Activated CD4-positive, CD25-positive, alpha-beta regulatory T cell treated with anti-CD3 and anti-CD28 coated beads, Interleukin-2, amount 50 U/mL, for 16 hours (primary cell): ENCODE measurements around the gene MT1X.

Experiments used
- DNase-seq: peaks from one replicate; pipeline ENCODE4 v3.0.0-alpha.2; 2020; ENCODE audit warnings: low read depth, low spot score

MT1X gene

DNA sequence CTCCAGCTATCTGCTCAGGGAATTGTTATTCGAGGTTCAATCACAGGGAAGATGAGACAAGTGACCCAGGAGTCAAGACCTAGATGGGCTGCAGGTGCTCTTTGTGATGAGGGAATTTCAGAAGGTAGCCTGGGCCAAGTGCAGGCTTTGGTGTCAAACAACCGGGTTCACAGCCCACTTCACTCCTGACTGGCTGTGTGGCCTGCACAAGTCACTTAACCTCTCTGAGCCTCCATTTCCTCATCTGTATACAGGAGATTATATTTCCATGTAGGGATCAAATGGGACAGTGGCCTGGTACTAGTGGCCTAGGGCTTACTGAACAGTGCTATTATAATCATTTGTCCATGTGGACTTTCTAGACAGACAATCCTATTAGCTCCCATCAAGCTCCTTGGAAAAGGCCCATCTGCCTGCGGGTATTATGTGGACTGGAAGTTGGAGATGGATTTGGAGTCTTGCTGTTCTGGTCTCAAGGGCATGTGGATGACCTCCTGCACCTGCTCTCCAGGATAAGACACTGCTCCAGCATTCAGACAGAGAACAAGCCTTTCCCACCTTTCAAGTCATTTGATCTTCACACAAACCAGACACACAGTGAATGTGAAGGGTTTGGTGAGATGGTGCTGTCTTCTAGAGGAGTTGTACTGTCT, 3.1 kb upstream of the MT1X start:
- no peak for DNase-seq

DNA sequence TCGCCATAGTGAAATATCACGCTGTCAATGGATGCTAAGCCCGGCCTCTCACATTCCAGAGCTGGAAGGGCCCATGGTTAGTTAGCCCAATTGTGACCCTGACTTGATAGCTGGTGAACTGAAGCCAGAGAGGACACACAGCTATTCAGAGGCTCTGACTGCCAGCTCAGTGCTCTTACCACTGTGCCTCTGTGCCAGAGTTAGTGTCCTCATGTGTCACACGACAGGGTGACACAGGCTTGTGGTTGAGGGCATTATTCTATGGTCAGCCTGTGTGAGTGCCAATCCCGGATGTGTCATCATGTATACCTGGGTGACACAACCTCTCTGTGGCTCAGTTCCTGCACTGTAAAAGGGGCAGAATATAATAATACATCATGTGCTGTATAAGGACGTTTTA, 2.5 kb upstream of the MT1X start:
- DNase-seq: no peak

DNA sequence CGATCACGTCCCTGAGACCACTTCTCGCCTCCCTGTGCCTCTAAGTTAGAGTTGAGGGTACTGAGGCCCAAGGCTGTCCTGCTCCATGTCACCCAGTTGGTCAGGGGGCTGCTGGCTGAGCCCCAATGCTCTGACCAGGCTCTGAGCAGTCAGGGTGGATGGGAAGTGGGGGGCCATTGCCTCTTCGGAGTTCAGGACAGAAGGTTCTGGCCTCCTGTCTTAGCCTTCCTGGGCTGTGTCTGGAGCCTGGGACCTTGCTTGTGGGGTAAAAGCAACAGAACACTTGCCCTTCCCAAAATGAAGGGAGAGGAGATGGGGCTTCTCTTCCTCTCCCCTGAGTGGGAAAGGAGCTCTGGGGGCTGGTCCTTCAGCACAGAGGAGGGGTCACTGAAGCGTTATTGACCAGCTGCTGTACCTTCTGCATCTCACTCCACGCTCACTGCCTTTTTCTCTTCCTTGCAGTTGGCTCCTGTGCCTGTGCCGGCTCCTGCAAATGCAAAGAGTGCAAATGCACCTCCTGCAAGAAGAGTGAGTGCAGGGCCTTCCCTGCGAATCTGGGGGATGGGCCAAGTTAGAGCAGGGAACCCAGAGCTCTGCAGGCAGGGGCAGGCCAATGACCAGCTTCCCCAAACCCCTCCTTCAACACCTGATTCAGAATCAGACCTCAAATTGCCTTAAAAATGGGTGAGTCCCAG, 580 bp downstream of the MT1X start:
- DNase-seq: no peak

DNA sequence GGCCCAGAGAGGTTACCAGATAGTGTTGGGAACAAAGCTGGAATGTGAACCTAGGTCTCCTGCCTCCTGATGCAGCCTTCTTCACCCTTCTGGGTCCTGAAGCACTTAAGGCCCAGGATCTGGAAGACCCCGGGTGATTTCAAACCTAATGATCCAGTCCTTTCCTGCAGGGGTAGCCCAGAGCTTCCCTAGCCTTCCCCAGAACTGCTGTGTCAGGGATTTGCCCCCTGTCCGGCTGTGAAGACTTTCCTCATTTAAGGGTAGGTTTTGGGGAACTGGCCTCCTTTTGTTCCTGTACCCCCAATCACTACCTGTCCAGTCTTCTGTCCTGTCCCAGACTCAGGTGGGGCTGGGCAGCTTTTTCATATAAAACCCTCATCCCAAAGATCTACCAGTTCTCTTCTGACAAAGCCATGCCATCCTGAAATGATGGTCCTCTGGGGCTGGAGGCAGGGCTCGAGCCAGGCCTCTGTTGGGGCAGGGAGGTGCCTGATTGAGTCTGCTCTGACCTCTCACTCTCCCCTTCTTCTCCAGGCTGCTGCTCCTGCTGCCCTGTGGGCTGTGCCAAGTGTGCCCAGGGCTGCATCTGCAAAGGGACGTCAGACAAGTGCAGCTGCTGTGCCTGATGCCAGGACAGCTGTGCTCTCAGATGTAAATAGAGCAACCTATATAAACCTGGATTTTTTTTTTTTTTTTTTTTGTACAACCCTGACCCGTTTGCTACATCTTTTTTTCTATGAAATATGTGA, 1.3 kb downstream of the MT1X start:
- DNase-seq: no peak

DNA sequence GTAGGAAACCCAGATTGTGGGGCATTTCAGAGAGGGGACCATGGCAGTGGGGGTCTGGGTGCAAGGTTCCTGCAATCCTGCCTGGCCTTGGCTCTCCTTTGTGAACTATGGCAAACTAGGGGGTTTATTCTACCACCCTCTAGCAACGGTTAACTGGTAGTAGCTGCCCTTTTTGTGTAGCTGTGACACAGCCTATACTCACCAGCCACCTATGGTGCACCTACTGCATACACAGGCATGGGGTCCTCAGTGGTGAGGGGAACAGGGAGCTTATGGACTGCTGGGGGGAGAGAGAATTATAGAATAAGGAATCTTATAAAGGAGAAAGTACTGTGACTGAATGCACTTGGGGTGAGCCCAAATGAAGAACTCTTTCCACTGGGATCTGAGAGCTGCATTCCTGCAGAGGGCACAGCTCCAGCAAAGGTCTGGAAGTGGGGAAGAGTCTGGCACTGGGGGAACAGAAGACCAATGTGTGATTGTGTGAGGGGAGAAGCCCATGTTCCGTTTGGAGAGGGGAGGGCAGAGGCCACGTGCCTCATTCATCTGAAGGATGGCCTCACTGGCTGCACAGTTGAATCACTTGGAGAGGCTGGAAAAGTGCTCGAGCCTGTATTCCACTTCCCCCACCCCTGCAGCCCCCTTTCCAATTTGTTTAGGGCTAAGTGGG, 2.1 kb downstream of the MT1X start:
- DNase-seq: no peak

DNA sequence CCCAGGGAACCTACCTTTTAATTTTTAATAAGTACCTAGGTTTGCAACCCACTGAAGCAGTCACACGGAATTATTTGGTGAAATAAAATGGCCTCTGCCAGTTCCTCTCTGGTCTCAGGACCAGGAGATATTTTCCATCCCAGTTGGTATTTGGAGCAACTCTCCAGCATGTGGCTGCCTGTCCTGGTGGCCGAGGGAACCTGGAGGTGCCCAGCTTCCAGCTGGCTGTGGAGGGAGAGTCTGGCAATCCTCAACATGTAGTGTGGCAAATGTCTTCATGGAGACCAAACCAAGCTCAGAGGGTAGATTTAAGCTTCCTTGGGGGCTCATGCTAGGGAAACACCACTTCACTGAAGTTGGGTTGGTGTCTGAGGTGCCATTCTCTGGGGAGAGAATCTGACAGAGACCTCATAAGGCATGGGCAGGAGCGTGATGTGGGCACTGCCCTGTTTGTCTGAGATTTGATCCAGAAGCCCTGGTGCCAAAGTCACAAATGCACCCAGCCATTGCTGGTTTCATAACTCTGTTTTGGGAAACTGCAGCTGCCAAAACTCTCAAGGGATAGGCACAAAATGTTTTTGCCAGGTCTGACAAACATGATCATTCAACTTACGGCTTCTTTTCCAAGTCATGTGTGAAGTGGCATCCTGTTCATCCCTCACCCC, 2.8 kb downstream of the MT1X start:
- no peak for DNase-seq

DNA sequence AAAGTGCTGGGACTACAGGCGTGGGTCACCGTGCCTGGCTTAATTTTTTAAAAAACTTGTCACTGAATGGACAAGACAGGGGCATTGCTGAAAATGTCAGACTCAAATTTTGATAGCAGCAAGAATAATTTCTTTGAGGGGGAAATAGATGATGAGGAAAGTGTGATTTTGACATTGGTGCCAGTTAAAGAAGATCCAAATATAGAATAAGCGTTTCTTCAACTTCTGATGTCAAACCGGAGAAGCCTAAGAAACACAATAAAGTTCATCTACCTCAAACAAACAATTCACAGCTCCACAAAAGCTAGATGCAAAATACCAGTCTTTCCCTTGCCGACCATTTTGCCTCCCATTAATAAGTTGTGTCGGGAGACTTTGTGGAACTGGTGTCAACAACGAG, 4.5 kb downstream of the MT1X start:
- DNase-seq: no peak

DNA sequence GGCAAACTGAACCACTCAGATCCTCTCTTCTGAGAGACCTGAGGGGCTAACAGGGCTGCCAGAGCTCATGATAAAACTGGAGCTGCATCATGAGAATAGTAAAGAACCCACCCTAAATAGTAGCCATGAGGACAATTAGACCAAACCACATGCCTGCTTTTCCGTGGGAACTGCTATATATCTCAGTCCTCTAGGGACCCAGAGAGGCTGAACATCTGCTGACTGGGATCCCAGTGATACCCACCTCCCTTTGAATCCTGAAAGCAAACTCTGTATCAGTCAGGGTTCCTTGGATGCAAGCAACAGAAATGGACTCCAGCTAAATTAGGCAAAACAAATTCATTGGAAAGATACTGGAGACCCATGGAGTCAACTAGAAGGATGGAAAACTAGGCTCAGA, 6.5 kb downstream of the MT1X start:
- no peak for DNase-seq

DNA sequence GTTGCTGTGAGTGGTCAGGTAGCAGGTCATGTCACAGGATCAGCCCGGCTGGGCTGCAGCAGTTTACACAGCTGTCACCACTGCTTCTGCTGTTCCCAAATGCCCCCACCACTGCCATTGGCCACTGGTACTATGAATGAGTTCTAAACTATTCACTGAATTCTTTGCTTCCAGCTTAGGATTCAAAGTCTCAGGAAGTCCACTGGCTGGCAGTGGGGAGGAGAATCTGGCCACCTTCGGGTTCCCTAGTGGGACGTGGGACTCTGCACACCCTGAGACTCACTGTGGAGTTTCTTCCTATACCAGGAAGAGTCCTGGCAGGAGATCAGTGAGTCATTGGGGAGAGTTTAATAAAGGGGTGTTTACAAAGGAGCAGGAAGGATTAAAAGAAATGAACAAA, 6.9 kb downstream of the MT1X start:
- no peak for DNase-seq

DNA sequence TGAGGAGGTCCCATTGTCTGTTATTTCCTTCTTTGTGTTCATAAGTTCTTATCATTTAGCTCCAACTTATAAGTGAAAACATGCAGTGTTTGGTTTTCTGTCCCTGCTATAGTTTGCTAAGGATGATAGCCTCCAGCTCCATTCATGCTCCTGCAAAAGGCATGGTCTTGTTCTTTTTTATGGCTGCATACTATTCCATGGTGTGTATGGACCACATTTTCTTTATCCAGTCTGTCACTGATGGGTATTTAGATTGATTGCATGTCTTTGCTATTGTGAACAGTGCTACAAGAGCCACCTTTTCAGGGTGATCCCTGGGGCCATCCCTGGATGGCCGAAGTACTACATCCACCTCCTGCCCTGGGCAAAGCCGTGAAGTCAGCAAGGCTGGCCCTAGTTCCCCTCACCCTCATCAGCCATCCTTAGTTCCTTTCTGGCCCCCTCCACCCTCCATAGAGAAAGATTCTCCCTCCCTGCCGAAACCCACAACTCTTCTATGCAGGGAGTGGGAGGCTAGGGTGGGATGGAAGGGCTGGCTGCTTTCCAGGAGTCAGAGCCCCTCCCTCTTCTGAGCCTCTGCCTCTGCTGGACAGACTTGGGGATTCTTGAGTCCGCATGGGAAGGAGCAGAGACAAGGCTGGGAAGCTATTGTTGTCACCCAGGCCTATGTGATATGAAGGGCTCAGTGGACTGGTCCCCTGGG, 8.3 kb downstream of the MT1X start:
- no peak for DNase-seq

DNA sequence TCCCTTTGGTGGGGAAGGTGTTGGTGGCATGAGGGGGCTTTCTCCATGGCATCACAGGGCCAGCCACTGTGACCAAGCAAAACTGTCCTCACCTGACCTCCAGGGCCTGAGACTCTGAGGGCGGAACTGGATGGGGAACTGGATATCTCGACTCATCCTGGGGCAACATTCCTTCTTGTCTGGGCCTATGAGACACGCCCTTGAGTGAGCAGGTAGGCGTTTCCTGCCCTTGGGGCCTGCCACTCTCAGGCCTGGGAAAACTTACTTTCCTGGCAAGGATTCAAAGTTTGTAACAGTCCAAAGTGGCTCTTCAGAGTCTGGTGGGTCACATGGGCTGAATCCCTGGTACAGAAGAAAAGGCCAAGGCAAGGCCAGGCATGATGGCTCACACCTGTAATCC, 9.6 kb downstream of the MT1X start:
- no peak for DNase-seq

DNA sequence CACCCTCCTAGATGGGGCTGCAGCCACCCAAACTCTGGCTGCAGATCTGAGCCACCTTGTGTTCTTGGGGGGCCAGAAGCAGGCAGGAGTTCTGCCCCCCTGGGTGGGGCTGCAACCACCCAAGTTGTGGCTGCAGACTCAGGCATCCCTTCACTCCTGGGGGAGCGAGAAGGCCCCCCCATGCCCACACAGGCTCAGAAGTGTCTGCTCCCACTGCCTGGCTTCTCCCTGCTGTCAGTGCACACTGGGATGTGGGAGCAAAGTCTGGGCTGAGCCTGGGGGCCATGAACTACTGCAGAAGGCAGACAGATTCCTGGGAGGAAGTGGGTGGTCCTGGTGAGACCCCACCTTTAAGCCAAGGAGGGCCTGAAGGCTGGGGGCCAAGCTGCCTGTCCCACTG, 13.0 kb downstream of the MT1X start:
- DNase-seq: no peak

DNA sequence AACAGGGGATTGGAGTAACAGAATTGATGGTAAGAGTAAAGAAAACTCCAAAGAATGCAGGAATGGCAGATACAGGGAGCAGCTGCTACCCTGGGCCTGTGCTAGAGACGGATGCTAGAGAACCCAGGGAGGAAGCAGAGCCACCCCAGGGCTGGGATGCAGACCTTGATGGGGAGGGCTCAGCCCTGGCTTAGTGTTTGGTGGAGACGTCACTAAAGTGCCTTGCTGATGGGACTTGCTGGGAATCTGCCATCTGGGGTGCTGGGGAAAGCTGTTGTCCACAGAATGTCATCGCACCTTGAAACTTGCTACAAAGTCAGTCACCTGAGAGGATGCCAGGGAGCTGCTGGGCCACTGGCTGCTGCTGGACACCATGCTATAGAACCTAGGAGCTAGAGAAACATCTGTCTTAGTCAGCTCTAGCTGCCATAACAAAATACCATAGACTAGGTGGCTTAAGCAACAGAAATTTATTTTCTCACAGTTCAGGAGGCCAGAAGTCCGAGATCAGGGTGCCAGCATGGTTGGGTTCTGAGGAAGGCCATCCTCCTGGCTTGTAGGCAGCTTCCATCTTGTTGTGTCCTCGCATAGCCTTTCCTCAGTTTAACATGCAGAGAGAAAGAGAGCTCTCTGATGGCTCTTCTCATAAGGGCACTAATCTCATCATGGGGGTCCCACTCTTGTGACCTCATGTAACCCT, 15.3 kb downstream of the MT1X start:
- no peak for DNase-seq

DNA sequence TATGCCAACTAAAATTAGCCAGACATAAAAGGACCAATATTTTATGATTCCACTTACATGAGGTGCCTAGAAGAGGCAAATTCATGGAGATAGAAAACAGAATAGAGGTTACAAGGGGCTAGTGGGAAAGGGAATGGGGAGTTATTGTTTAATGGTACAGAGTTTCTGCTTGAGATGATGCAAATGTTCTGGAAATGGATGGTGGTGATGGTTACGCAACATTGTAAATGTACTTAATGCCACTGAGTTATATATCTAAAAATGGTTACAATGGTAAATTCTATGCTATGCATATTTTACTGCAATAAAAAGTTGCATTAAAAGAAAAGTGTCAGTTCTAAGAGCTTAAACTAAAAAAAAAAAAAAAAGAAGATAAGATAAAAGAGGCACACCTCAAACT, 17.9 kb downstream of the MT1X start:
- DNase-seq: no peak

DNA sequence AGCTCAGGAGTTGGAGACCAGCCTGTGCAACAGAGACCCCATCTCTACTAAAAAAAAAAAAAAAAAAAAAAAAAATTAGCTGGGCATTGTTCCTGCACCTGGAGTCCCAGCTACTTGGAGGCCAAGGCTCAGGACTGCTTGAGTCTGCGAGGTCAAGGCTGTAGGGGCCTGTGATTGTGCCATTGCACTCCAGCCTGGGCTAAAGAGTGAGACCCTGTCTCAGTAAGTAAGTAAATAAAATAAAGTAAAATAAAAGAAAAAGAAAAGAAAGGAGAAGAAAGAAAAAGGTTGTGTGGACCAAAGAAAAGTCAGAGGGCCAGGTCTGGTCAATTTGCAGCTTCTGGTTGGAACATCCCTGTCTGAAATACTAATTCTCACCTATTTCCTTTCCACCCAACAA, 18.4 kb downstream of the MT1X start:
- DNase-seq: no peak

DNA sequence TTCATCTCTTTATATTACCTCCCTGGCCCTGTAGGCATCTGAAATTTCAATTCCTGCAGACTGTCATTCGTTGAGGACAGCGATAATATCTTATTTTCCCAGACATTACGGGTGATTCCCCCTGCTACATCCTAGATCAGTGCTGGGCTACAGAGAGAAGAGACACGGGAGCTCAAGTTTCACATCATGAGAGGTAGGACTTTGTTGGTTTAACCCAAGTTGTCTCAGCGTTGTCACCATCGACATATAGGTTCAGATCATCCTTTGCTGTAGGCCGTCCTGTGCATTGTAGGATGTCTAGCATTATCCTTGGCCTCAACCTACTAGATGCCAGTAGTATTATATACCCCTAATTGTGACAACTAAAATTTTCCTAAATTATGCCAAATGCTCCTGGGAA, 19.3 kb downstream of the MT1X start:
- DNase-seq: no peak

DNA sequence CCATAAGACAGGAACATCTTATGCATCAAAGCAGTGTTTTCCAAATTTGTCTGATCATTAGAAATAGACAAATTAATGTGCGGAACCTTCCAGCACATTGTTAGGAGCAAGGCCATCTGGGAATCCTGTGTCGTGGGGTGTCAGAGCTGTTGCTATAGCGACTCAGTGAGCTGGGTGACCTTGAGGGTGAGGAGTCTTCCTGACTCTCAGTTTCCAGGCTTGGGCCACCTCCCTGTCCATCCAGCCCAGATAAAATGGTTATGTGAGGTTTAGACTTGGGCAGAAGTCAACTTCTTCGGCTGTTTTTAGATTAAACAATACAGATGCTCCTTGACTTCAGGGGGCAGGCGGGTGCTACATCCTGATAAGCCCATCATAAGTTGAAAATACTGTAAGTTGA, 20.6 kb downstream of the MT1X start:
- DNase-seq: no peak

DNA sequence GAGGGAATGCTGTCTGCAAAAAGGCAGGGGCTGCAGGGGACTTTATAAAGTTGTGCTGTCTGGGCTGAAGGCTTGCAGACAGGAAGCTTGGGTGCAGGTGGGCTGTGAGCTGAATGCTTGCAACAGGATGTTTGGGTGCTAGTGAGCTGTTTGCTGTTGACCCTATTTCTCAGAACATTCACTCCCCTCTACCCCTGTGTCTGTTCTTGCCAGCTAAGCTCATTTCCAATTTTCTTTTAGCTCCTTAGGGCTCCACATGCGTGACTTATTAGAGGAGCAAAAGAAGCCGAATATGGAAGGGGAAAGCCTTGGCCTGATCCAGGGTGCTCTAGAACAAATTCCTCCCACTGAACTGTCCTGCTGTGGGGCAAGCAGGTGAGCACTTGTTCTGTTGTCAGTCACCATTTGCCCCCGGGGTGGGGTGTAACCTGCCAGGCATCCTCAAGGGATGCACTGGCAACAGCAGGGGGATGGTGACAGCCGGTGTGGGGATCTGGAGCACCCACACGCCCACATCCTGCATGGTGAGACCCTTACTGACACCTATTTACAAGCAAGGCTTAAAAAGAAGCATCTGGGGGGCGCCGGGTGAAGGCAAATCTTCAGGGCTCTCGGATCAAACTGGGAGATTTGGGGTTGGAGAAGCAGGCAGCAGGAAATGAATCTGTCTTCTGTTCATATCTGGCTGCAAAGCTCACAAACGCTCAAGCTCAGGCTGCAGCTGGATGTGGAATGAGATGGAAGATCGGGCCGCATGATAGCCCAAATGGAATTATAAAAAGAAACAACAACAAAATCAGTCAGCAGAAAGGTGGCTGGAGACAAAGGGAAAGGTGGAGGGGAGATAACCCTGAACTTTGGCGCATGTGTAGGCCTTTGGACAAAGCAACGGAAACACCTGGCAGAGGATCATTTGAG, 26.5 kb downstream of the MT1X start:
- no peak for DNase-seq

DNA sequence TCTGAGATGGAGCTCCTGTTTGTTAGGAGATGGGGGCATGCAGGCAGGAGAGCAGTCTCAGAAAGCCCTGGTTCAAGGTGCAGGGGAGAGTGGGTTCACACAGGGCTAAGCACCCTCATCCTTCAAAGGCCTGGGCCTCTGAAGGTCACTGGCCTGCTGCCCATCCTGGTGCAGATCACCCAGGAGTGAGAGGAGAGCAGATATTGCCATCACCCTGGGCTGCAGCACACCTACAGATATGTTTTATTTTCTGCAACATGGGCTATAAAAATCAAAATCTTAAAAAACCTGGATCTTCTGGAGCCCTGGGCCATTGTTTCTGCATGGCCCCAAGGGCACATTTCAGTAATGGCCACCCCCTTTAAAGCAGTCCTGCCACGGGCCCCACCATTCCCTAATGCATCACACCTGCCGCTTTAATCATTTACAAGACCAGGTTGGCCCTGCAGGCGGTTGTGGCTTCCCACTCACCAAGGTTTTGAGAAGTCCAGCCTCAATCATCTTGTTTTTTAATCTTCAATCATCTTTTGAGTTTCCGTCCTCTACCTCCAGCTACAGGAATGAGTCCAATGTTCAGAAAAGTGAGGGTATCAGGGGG, 27.3 kb downstream of the MT1X start:
- no peak for DNase-seq
